ENCODE data around the gene TM4SF20. TPM values are rescaled to one million over a fixed set of nuclear protein-coding genes. Genes with fewer than 3 reads are reported as not detected.
"Not testable (repeated sequence)": the region's sequence is repeated elsewhere in the genome, so short reads cannot be mapped to it uniquely, and the experiment has no call there.

TM4SF20 gene
- total RNA-seq, 1 donor from 2014 or later = not detected

GRCh38 chr2:227389231-227389630 lies 10.1 kb upstream of the TM4SF20 start:
- Mint-ChIP-seq H3K27me3 (no peaks in the 10 kb centered on the region), H3K27ac (no peak overlapping the region), H3K4me3 (no peak overlapping the region), H3K4me1 (peaks cover 6% of the 10 kb centered on the region), H3K9me3 (no peaks in the 10 kb centered on the region), H3K36me3 (ENCODE audit: low read depth) (no peaks in the 10 kb centered on the region)
- no peak for DNase-seq
- intact Hi-C loops (cut with micrococcal nuclease) = no loop called here

- no peak overlapping the region for H3K27ac Mint-ChIP-seq
- H3K36me3 Mint-ChIP-seq (ENCODE audit: low read depth) = no peaks in the 10 kb centered on the region
- no peak for DNase-seq
- no peak overlapping the region for H3K4me3 Mint-ChIP-seq
- H3K9me3 Mint-ChIP-seq = no peaks in the 10 kb centered on the region
- H3K4me1 Mint-ChIP-seq = peaks cover 6% of the 10 kb centered on the region
- no peaks in the 10 kb centered on the region for H3K27me3 Mint-ChIP-seq
- intact Hi-C loops (cut with micrococcal nuclease) = no loop called here
Observed at GRCh38 chr2:227388537-227389011, 9.5 kb upstream of the TM4SF20 start.

GRCh38 chr2:227387583-227387982 lies 8.5 kb upstream of the TM4SF20 start, which contains the start of gene SCYGR1:
TSS of gene SCYGR1 (minus strand) at chr2:227387949. CDS start at chr2:227387949, 0 bp downstream.
- H3K4me1 Mint-ChIP-seq; H3K36me3 Mint-ChIP-seq (ENCODE audit: low read depth); DNase-seq; H3K4me3 Mint-ChIP-seq; H3K27me3 Mint-ChIP-seq; H3K27ac Mint-ChIP-seq; H3K9me3 Mint-ChIP-seq; intact Hi-C loops (cut with micrococcal nuclease): not testable (repeated sequence)

- Mint-ChIP-seq H3K4me1 (peaks cover 12% of the 10 kb centered on the region), H3K27me3 (no peaks in the 10 kb centered on the region), H3K27ac (no peak overlapping the region), H3K36me3 (ENCODE audit: low read depth) (no peaks in the 10 kb centered on the region), H3K9me3 (peaks cover 3% of the 10 kb centered on the region), H3K4me3 (no peak overlapping the region)
- intact Hi-C loops (cut with micrococcal nuclease) = no loop called here
- DNase-seq = no peak
Observed at GRCh38 chr2:227386630-227387029, 7.5 kb upstream of the TM4SF20 start.

- Mint-ChIP-seq H3K36me3 (ENCODE audit: low read depth) (no peaks in the 10 kb centered on the region), H3K4me1 (peaks cover 12% of the 10 kb centered on the region), H3K9me3 (peaks cover 3% of the 10 kb centered on the region), H3K4me3 (no peak overlapping the region), H3K27ac (no peak overlapping the region), H3K27me3 (no peaks in the 10 kb centered on the region)
- DNase-seq = no peak
- intact Hi-C loops (cut with micrococcal nuclease) = no loop called here
Observed at GRCh38 chr2:227383686-227384085, 4.6 kb upstream of the TM4SF20 start.

- peaks cover 12% of the 10 kb centered on the region for H3K4me1 Mint-ChIP-seq
- H3K27ac Mint-ChIP-seq; intact Hi-C loops (cut with micrococcal nuclease); H3K36me3 Mint-ChIP-seq (ENCODE audit: low read depth); H3K4me3 Mint-ChIP-seq; H3K27me3 Mint-ChIP-seq; H3K9me3 Mint-ChIP-seq; DNase-seq: not testable (repeated sequence)
Observed at GRCh38 chr2:227382241-227382835, 3.2 kb upstream of the TM4SF20 start.

GRCh38 chr2:227378371-227378782 lies 729 bp downstream of the TM4SF20 start:
- intact Hi-C loops (cut with micrococcal nuclease) = no loop called here
- H3K4me3 Mint-ChIP-seq = no peak overlapping the region
- H3K9me3 Mint-ChIP-seq = peaks cover 3% of the 10 kb centered on the region
- no peaks in the 10 kb centered on the region for H3K27me3 Mint-ChIP-seq
- no peak for DNase-seq
- no peaks in the 10 kb centered on the region for H3K36me3 Mint-ChIP-seq (ENCODE audit: low read depth)
- peaks cover 9% of the 10 kb centered on the region for H3K4me1 Mint-ChIP-seq
- H3K27ac Mint-ChIP-seq = no peak overlapping the region

GRCh38 chr2:227377467-227378351 lies 1.4 kb downstream of the TM4SF20 start:
- no peaks in the 10 kb centered on the region for H3K36me3 Mint-ChIP-seq (ENCODE audit: low read depth)

GRCh38 chr2:227376656-227377396 lies 2.3 kb downstream of the TM4SF20 start:
- Mint-ChIP-seq H3K27ac (no peak overlapping the region), H3K9me3 (no peaks in the 10 kb centered on the region), H3K4me1 (peaks cover 8% of the 10 kb centered on the region), H3K27me3 (no peaks in the 10 kb centered on the region), H3K36me3 (ENCODE audit: low read depth) (no peaks in the 10 kb centered on the region), H3K4me3 (no peak overlapping the region)
- intact Hi-C loops (cut with micrococcal nuclease) = no loop called here
- DNase-seq = no peak

More at GRCh38 chr2:227377467-227378351, 1.4 kb downstream of the TM4SF20 start:
- Mint-ChIP-seq H3K9me3 (peaks cover 3% of the 10 kb centered on the region), H3K4me1 (peaks cover 12% of the 10 kb centered on the region), H3K4me3 (no peak overlapping the region), H3K27ac (no peak overlapping the region), H3K27me3 (no peaks in the 10 kb centered on the region)
- no peak for DNase-seq
- intact Hi-C loops (cut with micrococcal nuclease) = no loop called here

GRCh38 chr2:227374158-227374557 lies 4.9 kb downstream of the TM4SF20 start:
- Mint-ChIP-seq H3K27me3 (no peaks in the 10 kb centered on the region), H3K9me3 (no peaks in the 10 kb centered on the region), H3K4me3 (no peak overlapping the region), H3K4me1 (peaks cover 12% of the 10 kb centered on the region), H3K27ac (no peak overlapping the region), H3K36me3 (ENCODE audit: low read depth) (no peaks in the 10 kb centered on the region)
- intact Hi-C loops (cut with micrococcal nuclease) = loop anchor here (1.0 kb wide), 3 partner anchors 37 to 88 kb away; partner anchors contain the start of gene MFF
- DNase-seq = peak; percentile 70

- Mint-ChIP-seq H3K36me3 (ENCODE audit: low read depth) (no peaks in the 10 kb centered on the region), H3K4me1 (peaks cover 12% of the 10 kb centered on the region), H3K27ac (peak overlapping the region; percentile 31), H3K4me3 (no peak overlapping the region), H3K9me3 (no peaks in the 10 kb centered on the region), H3K27me3 (no peaks in the 10 kb centered on the region)
- no peak for DNase-seq
- intact Hi-C loops (cut with micrococcal nuclease) = no loop called here
Observed at GRCh38 chr2:227373389-227373788, 5.7 kb downstream of the TM4SF20 start.

- Mint-ChIP-seq H3K4me1 (peaks cover 12% of the 10 kb centered on the region), H3K36me3 (ENCODE audit: low read depth) (no peaks in the 10 kb centered on the region), H3K27me3 (no peaks in the 10 kb centered on the region), H3K9me3 (no peaks in the 10 kb centered on the region), H3K27ac (peak overlapping the region; percentile 65), H3K4me3 (no peak overlapping the region)
- intact Hi-C loops (cut with micrococcal nuclease) = no loop called here
- DNase-seq = no peak
Observed at GRCh38 chr2:227370791-227371312, 8.3 kb downstream of the TM4SF20 start.

- Mint-ChIP-seq H3K9me3 (no peaks in the 10 kb centered on the region), H3K4me1 (peaks cover 12% of the 10 kb centered on the region), H3K27ac (peak overlapping the region; percentile 65), H3K4me3 (no peak overlapping the region), H3K36me3 (ENCODE audit: low read depth) (no peaks in the 10 kb centered on the region), H3K27me3 (no peaks in the 10 kb centered on the region)
- DNase-seq = no peak
- intact Hi-C loops (cut with micrococcal nuclease) = no loop called here
Observed at GRCh38 chr2:227370092-227370491, 9.0 kb downstream of the TM4SF20 start.

Measured in activated CD4-positive, alpha-beta T cell treated with anti-CD3 and anti-CD28 coated beads, Interleukin-2, amount 10 ng/mL, durations not matched to agents 24 days and 14 days (primary cell).